ENCODE data around the gene GLOD4.

DNA sequence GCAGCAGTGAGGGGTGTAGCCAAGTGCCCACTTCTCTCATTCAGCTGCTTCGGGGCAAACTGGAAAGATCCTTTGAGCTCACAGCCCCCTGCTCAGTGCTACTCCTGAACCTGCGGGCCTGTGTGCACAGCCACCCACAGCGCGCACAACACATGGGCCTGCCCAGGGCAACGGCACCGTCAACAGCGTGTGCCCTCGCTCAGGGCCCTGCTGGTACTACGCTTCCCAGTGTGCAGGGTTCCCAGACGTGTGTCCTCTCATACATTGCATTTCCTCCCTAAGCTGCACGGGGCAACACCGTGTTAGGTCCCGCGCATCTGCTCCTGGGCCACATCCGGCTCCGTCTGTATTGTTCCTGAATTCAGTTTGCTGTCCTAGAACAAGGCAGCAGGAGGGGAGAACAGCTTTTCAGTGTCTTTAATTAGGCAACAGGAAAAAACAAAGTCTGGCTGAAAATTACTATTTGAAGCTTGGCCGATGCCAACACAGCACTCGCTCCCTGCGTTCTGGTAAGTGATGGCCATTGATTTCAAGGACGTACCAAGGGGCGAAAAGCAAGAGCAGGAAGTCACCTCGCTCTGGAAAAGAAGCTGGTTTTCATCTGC lies 15.3 kb upstream of the GLOD4 start:
- TF ChIP-seq, protein P1, sequence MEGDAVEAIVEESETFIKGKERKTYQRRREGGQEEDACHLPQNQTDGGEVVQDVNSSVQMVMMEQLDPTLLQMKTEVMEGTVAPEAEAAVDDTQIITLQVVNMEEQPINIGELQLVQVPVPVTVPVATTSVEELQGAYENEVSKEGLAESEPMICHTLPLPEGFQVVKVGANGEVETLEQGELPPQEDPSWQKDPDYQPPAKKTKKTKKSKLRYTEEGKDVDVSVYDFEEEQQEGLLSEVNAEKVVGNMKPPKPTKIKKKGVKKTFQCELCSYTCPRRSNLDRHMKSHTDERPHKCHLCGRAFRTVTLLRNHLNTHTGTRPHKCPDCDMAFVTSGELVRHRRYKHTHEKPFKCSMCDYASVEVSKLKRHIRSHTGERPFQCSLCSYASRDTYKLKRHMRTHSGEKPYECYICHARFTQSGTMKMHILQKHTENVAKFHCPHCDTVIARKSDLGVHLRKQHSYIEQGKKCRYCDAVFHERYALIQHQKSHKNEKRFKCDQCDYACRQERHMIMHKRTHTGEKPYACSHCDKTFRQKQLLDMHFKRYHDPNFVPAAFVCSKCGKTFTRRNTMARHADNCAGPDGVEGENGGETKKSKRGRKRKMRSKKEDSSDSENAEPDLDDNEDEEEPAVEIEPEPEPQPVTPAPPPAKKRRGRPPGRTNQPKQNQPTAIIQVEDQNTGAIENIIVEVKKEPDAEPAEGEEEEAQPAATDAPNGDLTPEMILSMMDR (IDR thresholded peaks at IDR 0.05; ENCODE audit: low read length): no peak
- no peak for TF ChIP-seq EZH2phosphoT487 (IDR thresholded peaks at IDR 0.05; ENCODE audit: low read length)
